ENCODE results near the gene GNG3. TPM values are rescaled to one million over a fixed set of nuclear protein-coding genes. Genes with fewer than 3 reads are reported as not detected.

GNG3 gene
- total and polyA plus RNA-seq, 2 of the 8 experiments (the other 6 are each of a cell fraction or from before 2014, with no cell fraction given): 4.9 to 12.1 TPM

- no peak for TF ChIP-seq BCL11A (IDR thresholded peaks at IDR 0.05; ENCODE audit: low read depth in 2 of 2, low read length in 2 of 2)
- TF ChIP-seq CTCF (IDR thresholded peaks at IDR 0.05; ENCODE audit: control extremely low read depth in 1 of 3, insufficient read depth in 1 of 3, low read depth in 1 of 3, low read length in 3 of 3): no peak
- no peak for TF ChIP-seq KDM4A (IDR thresholded peaks at IDR 0.05; ENCODE audit: low read depth, low read length, severe bottlenecking)
These were observed 25.0 kb upstream of the GNG3 start (continued) for GRCh38 chr11:62682518-62682917.
